ENCODE results near the gene LAMB3.

The LAMB3 gene

GRCh38 chr1:209617047-209617673 is 35.1 kb downstream of the LAMB3 start:
- DNase-seq: no peak

- DNase-seq: no peak
Observed at GRCh38 chr1:209616366-209617046, 35.7 kb downstream of the LAMB3 start.

GRCh38 chr1:209614906-209615305 is 37.3 kb downstream of the LAMB3 start:
- no peak for DNase-seq

- no peak for DNase-seq
Observed at GRCh38 chr1:209614151-209614420, 38.1 kb downstream of the LAMB3 start.

- no peak for DNase-seq
Observed at GRCh38 chr1:209613400-209614150, 38.6 kb downstream of the LAMB3 start.

- DNase-seq: no peak
Observed at GRCh38 chr1:209612646-209613399, 39.4 kb downstream of the LAMB3 start.

- no peak for DNase-seq
Observed at GRCh38 chr1:209611771-209612570, 40.3 kb downstream of the LAMB3 start.

- no peak for DNase-seq
Observed at GRCh38 chr1:209610631-209610905, 41.7 kb downstream of the LAMB3 start.

GRCh38 chr1:209609791-209610630 is 42.2 kb downstream of the LAMB3 start:
- no peak for DNase-seq

GRCh38 chr1:209609041-209609790 is 43.0 kb downstream of the LAMB3 start:
- DNase-seq: no peak

- DNase-seq: no peak
Observed at GRCh38 chr1:209607795-209608178, 44.4 kb downstream of the LAMB3 start.

- DNase-seq: peak; percentile 30
Observed at GRCh38 chr1:209607102-209607794, 45.0 kb downstream of the LAMB3 start.

- DNase-seq: no peak
Observed at GRCh38 chr1:209603877-209604276, 48.3 kb downstream of the LAMB3 start.

GRCh38 chr1:209601809-209602657 is 50.2 kb downstream of the LAMB3 start:
- DNase-seq: peak; percentile 37

- no peak for DNase-seq
Observed at GRCh38 chr1:209600541-209600940, 51.7 kb downstream of the LAMB3 start.

GRCh38 chr1:209598227-209598626 is 54.0 kb downstream of the LAMB3 start:
- no peak for DNase-seq

- no peak for DNase-seq
Observed at GRCh38 chr1:209597499-209597898, 54.7 kb downstream of the LAMB3 start.

- DNase-seq: no peak
Observed at GRCh38 chr1:209595599-209596285, 56.5 kb downstream of the LAMB3 start.

- no peak for DNase-seq
Observed at GRCh38 chr1:209595028-209595427, 57.2 kb downstream of the LAMB3 start.

All from activated naive CD4-positive, alpha-beta T cell treated with Interleukin-2 at 50 U/mL for 16 hours (primary cell).